Lower leg skin (tissue), 4 donors: ENCODE measurements around the gene SCN1A. TPM values are rescaled to one million over a fixed set of nuclear protein-coding genes. Genes with fewer than 3 reads are reported as not detected.
"Not testable (repeated sequence)": the region's sequence is repeated elsewhere in the genome, so short reads cannot be mapped to it uniquely, and the experiment has no call there.

ENCODE experiments used
- DNase-seq, 2 donors: peaks; one replicate each; pipeline ENCODE4 v3.0.0-alpha.2; 2019; ENCODE audit warnings: low spot score in 2 of 2
- H3K4me3 ChIP-seq: fragments of 200-600 bp; sonication (generic); 2 replicates; pipeline ENCODE4 v1.5.1; 2017; ENCODE audit warnings: mild to moderate bottlenecking, low read depth; ENCODE audit not compliant: poor library complexity, severe bottlenecking
- CTCF ChIP-seq, 3 donors: fragments of 450-650 bp; IDR thresholded peaks; one replicate each; pipeline ENCODE4 v1.5.1; 2016; ENCODE audit warnings: antibody characterized with exemption in 3 of 3, mild to moderate bottlenecking in 3 of 3, moderate library complexity in 2 of 3
- POLR2A ChIP-seq, 2 donors: fragments of 450-650 bp; IDR thresholded peaks; one replicate each; pipeline ENCODE4 v1.6.1; 2016 to 2017; ENCODE audit warnings: antibody characterized with exemption in 2 of 2, mild to moderate bottlenecking in 1 of 2, moderate library complexity in 1 of 2
- WGBS, 2 donors: methylation state at CpG; one replicate each; pipeline ENCODE4 v1.1.5; 2018; 5-methylcytosine and 5-hydroxymethylcytosine counted together
- intact Hi-C: fragments of 100-400 bp; cut with DNase I; formaldehyde crosslinking; loops from one replicate; pipeline ENCODE4 v1.15.0; 2023; ENCODE audit warnings: low total_unique reads
- total RNA-seq, 4 donors: library from RNA; depleted of rRNA; stranded (reverse); fragments of >200 nt; gene quantifications; one replicate each; pipeline ENCODE4 v1.1.0, GENCODE V29; 2016

The SCN1A gene
- total RNA-seq, 4 donors from 2014 or later, result 0.04 TPM; not detected in 3

- WGBS, 2 donors, result 89 to 92% methylated on average over 1 of the region's 1 CpG
- intact Hi-C loops, result no loop called here
These were observed 23.7 kb downstream of the SCN1A start for GRCh38 chr2:166104084-166104483.

GRCh38 chr2:166103277-166103676, 24.5 kb downstream of the SCN1A start:
- DNase-seq, H3K4me3 ChIP-seq, intact Hi-C loops: not testable (repeated sequence)
- 90 to 95% methylated on average over 7 of the region's 7 CpGs for WGBS, 2 donors

More at GRCh38 chr2:166104084-166104483, 23.7 kb downstream of the SCN1A start:
- TF ChIP-seq POLR2A (IDR thresholded peaks at IDR 0.05) (no peak), CTCF (IDR thresholded peaks at IDR 0.05) (no peak)
- DNase-seq, result no peak
- no peak overlapping the region for H3K4me3 ChIP-seq

GRCh38 chr2:166094325-166094724, 33.5 kb downstream of the SCN1A start:
- no peak overlapping the region for H3K4me3 ChIP-seq
- WGBS, 2 donors, result 74 to 76% methylated on average over 1 of the region's 1 CpG
- TF ChIP-seq POLR2A (IDR thresholded peaks at IDR 0.05) (no peak), CTCF (IDR thresholded peaks at IDR 0.05) (no peak)
- intact Hi-C loops, result no loop called here
- no peak for DNase-seq

- no peak for DNase-seq
- H3K4me3 ChIP-seq, result no peak overlapping the region
- intact Hi-C loops, result no loop called here
- no peak for TF ChIP-seq POLR2A (IDR thresholded peaks at IDR 0.05)
- no peak for TF ChIP-seq CTCF (IDR thresholded peaks at IDR 0.05)
- WGBS, 2 donors, result 78 to 82% methylated on average over 3 of the region's 3 CpGs
These were observed 34.9 kb downstream of the SCN1A start for GRCh38 chr2:166092889-166093288.

GRCh38 chr2:166091439-166091838, 36.4 kb downstream of the SCN1A start:
- TF ChIP-seq CTCF (IDR thresholded peaks at IDR 0.05), result no peak
- TF ChIP-seq POLR2A (IDR thresholded peaks at IDR 0.05), result no peak
- DNase-seq, result no peak
- intact Hi-C loops, result no loop called here
- no peak overlapping the region for H3K4me3 ChIP-seq
- 52 to 53% methylated on average over 3 of the region's 3 CpGs for WGBS, 2 donors

- H3K4me3 ChIP-seq, result no peak overlapping the region
- intact Hi-C loops, result no loop called here
- no peak for TF ChIP-seq POLR2A (IDR thresholded peaks at IDR 0.05)
- TF ChIP-seq CTCF (IDR thresholded peaks at IDR 0.05), result no peak
- WGBS, 2 donors, result 58 to 65% methylated on average over 5 of the region's 5 CpGs
- no peak for DNase-seq
These were observed 36.9 kb downstream of the SCN1A start for GRCh38 chr2:166090908-166091307.
